Measurements from ENCODE around the gene NIPAL1.

Gene NIPAL1

DNA sequence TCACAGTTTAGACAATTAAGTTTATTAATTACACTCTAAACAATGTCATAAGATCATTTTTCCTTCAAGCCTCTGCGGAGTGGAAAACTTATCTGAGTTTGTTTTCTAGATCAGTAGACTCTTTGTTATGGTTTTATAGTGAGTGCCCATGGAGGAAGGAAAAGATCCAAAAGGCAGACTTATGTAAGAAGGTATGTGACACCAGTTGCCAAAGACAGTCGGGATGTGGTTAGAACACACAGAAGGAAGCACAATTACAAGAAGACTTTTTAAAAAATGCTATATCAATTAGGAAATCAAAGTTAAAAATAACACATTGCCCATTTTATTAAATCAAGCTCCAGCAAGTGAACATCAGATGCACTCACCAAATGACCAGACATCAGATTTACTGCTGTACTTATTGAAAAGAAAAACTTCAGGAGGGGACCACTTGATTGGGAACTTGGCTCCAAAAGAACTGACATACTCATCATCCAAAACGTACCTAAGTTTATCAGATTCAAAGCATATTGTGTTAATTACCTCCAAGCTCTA lies 57.1 kb downstream of the NIPAL1 start:
- no peak overlapping the region for H3K4me3 ChIP-seq (ENCODE audit: low read depth, low read length)
- in situ Hi-C loops (cut with HindIII; ENCODE audit: low sequenced_read_pairs) = no loop called here
- no peak for TF ChIP-seq CTCF (IDR thresholded peaks at IDR 0.05; ENCODE audit: low read depth, low read length)
- DNase-seq (ENCODE audit: low read depth, low spot score) = no peak

DNA sequence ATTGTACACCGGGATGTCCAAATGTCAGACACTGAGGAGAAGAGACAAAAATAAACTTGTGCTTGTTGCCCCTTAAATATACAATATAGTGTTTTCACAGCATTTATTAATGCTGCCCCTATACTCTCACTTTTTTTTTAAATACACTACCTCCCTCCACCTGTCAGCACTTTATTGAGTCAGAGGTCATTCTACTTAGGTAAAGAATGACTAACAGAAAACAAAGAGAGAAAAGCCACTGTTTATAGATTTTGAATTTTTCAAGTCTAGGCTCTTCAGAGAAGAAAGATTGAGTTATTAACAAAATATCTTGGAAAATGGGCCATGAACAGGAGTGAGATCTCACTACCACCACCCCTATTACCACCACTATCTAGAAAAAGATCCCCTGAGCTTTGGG lies 58.1 kb downstream of the NIPAL1 start:
- TF ChIP-seq CTCF (IDR thresholded peaks at IDR 0.05; ENCODE audit: low read depth, low read length) = no peak
- in situ Hi-C loops (cut with HindIII; ENCODE audit: low sequenced_read_pairs) = no loop called here
- no peak for DNase-seq (ENCODE audit: low read depth, low spot score)
- H3K4me3 ChIP-seq (ENCODE audit: low read depth, low read length) = no peak overlapping the region

DNA sequence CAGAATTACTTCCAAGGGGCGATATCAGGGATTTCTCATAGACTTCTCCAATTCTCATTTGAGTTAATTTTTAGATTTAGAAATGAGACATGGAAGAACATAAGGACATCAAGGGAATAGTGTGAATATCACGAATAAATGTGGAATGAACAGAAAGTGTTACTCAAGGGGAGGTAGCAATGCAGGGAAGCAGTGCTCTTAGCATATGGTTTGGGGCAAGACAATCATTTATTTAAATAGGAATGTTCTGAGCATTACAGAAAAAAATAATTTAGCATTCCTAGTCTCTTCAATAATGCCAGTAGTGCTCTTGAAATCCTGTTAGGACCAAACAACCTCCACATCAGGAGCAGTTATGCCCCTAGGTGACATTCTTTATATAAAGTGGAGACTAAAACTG lies 61.9 kb downstream of the NIPAL1 start:
- DNase-seq (ENCODE audit: low read depth, low spot score) = no peak
- TF ChIP-seq CTCF (IDR thresholded peaks at IDR 0.05; ENCODE audit: low read depth, low read length) = no peak
- in situ Hi-C loops (cut with HindIII; ENCODE audit: low sequenced_read_pairs) = no loop called here
- no peak overlapping the region for H3K4me3 ChIP-seq (ENCODE audit: low read depth, low read length)

GRCh38 chr4:48078862-48079655 lies 62.5 kb downstream of the NIPAL1 start:
- in situ Hi-C loops (cut with HindIII; ENCODE audit: low sequenced_read_pairs) = no loop called here
- DNase-seq (ENCODE audit: low read depth, low spot score) = no peak
- no peak overlapping the region for H3K4me3 ChIP-seq (ENCODE audit: low read depth, low read length)
- TF ChIP-seq CTCF (IDR thresholded peaks at IDR 0.05; ENCODE audit: low read depth, low read length) = no peak

GRCh38 chr4:48079972-48080391 lies 63.4 kb downstream of the NIPAL1 start:
- peak; percentile 45 for DNase-seq (ENCODE audit: low read depth, low spot score)
- no peak for TF ChIP-seq CTCF (IDR thresholded peaks at IDR 0.05; ENCODE audit: low read depth, low read length)
- H3K4me3 ChIP-seq (ENCODE audit: low read depth, low read length) = no peak overlapping the region
- in situ Hi-C loops (cut with HindIII; ENCODE audit: low sequenced_read_pairs) = no loop called here

- TF ChIP-seq CTCF (IDR thresholded peaks at IDR 0.05; ENCODE audit: low read depth, low read length) = no peak
- in situ Hi-C loops (cut with HindIII; ENCODE audit: low sequenced_read_pairs) = no loop called here
- H3K4me3 ChIP-seq (ENCODE audit: low read depth, low read length) = no peak overlapping the region
- peak; percentile 18 for DNase-seq (ENCODE audit: low read depth, low spot score)
These were observed 64.6 kb downstream of the NIPAL1 start for GRCh38 chr4:48081196-48081595.
